Kidney (tissue), 14 donors: Measurements from ENCODE around the gene KCNH4. TPM values are rescaled to one million over a fixed set of nuclear protein-coding genes. Genes with fewer than 3 reads are reported as not detected.

Experiments used
- DNase-seq, 5 donors: peaks; one replicate each; pipeline ENCODE4 v3.0.0-alpha.2; 2013 to 2020
- FAIRE-seq: peaks from 2 replicates; lab custom pipeline; 2012; peaks lifted over from hg19 to GRCh38; lab: Jason Lieb, UNC
- H3K27ac ChIP-seq, 2 donors: one replicate each; pipeline ENCODE4 v1.7.0; 2013; ENCODE audit warnings: low read depth in 2 of 2, low read length in 2 of 2, inconsistent platforms in 1 of 2
- H3K27me3 ChIP-seq: one replicate; pipeline ENCODE4 v1.7.1; 2013; ENCODE audit warnings: low read length, inconsistent platforms; ENCODE audit not compliant: control insufficient read depth, insufficient read depth
- H3K36me3 ChIP-seq, 3 donors: one replicate each; pipeline versions ENCODE4 v1.7.0 to v1.7.1; 2013; ENCODE audit warnings: low read length in 3 of 3, control low read depth in 1 of 3, inconsistent platforms in 1 of 3; ENCODE audit not compliant: insufficient read depth in 3 of 3, control insufficient read depth in 2 of 3
- H3K4me1 ChIP-seq, 3 donors: one replicate each; pipeline versions ENCODE4 v1.7.0 to v1.7.1; 2013; ENCODE audit warnings: low read length in 3 of 3, inconsistent platforms in 1 of 3, low read depth in 1 of 3; ENCODE audit not compliant: control insufficient read depth in 2 of 3, insufficient read depth in 2 of 3
- H3K4me3 ChIP-seq, 3 donors: one replicate each; pipeline versions ENCODE4 v1.7.0 to v1.8.1; 2013; ENCODE audit warnings: low read length in 3 of 3, control low read depth in 1 of 3, inconsistent platforms in 1 of 3
- H3K9ac ChIP-seq, 3 donors: one replicate each; pipeline versions ENCODE4 v1.7.0 to v1.7.1; 2013; ENCODE audit warnings: low read length in 3 of 3, control low read depth in 1 of 3, inconsistent platforms in 1 of 3
- H3K9me3 ChIP-seq, 3 donors: one replicate each; pipeline versions ENCODE4 v1.7.0 to v1.7.1; 2013; ENCODE audit warnings: low read length in 3 of 3, control low read depth in 1 of 3, inconsistent platforms in 1 of 3; ENCODE audit not compliant: control insufficient read depth in 2 of 3, insufficient read depth in 1 of 3
- CTCF ChIP-seq: IDR thresholded peaks from 3 replicates; pipeline ENCODE4 v1.5.1; 2012; ENCODE audit warnings: mild to moderate bottlenecking, moderate library complexity, borderline replicate concordance; ENCODE audit not compliant: insufficient read depth; ENCODE audit errors: extremely low read depth
- intact Hi-C: fragments of 100-400 bp; cut with DNase I; formaldehyde crosslinking; loops from one replicate; pipeline ENCODE4 v1.11.1; 2022
- polyA plus RNA-seq: library from polyadenylated mRNA; stranded (reverse); fragments of 350-450 nt; fragmentation: Illumina TruSeq; extraction: RNeasy Lipid Tissue Mini Kit (QIAGEN cat#74804); gene quantifications from one replicate; pipeline ENCODE4 v1.2.3, GENCODE V29; 2014; ENCODE audit warnings: low read depth, low replicate concordance; ENCODE audit not compliant: insufficient read depth
- total RNA-seq: library from RNA; stranded (reverse); fragmentation: NEBNext Ultra II Directional; extraction: Animal tissue kit (Norgen Biotek cat#: 25700); gene quantifications from one replicate; pipeline ENCODE4 v1.2.1, GENCODE V29; 2021
- donor health status: control.
- donor health status: control.
- donor health status: control.
- donor health status: control.
- donor health status: control.
- donor health status: DM: yes; HTN: yes; CAD: no.
- donor health status: Normal renal cell carcinoma (clear cell type).

Gene KCNH4
- total and polyA plus RNA-seq, 2 donors from 2014 or later = 0.35 TPM; not detected in 1

DNA sequence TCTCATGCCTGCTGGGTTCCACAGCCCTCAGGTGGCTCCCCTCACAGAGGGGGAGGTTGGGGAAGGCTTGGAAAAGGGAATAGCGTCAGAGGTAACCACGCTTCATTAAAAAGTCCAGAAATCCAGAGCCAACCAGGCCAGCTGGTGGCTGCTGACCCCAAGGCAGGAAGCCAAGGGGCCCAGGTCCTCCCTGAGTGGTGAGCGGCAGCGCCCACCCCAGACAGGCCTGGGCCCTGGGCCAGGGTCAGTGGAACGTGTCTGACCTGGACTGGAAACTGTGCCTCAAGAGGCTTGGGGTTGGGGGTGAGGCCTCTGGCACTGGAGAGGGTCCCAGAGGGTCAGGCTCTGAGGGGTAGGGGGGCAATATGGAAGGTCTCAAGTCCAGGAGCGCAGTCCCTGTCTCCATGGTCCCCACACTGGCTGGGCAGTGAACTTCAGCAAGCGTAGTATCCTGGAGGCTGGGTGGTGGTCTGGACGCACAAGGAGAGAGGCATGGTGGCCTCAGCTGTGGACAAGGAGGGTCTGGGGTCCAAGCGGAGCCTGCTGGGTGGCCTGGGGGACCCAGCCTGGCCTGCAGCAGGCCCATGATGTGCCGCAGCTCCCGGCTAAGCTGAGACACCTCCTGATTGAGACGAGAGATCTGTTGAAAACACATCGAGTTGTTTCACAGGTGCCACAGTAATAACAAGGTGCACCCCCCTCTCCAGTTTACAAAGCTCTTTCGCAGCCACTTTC, 21.0 kb downstream of the KCNH4 start:
- H3K9me3 ChIP-seq = no peaks in the 10 kb centered on the region
- H3K4me1 ChIP-seq = peaks cover 0 to 4% (median 0%) of the 10 kb centered on the region in 3 donors
- FAIRE-seq (no peak), DNase-seq (no peak)
- intact Hi-C loops = no loop called here
- H3K27me3 ChIP-seq = no peaks in the 10 kb centered on the region
- TF ChIP-seq CTCF = no peak
- no peaks in the 10 kb centered on the region for H3K36me3 ChIP-seq
- no peak overlapping the region for H3K27ac ChIP-seq
- no peak overlapping the region for H3K9ac ChIP-seq
- no peak overlapping the region for H3K4me3 ChIP-seq

- no peak for TF ChIP-seq CTCF
- Histone ChIP-seq H3K27me3 (no peaks in the 10 kb centered on the region), H3K36me3 (no peaks in the 10 kb centered on the region), H3K9ac (peak overlapping the region in 1 of 3 donors; percentile 31), H3K4me1 (peaks cover 0 to 18% (median 9%) of the 10 kb centered on the region in 3 donors), H3K9me3 (no peaks in the 10 kb centered on the region), H3K4me3 (peak overlapping the region; percentile 53 to 61 (median 58)), H3K27ac (no peak overlapping the region)
- intact Hi-C loops = no loop called here
- peak in 1 of 5 donors; percentile 48 for DNase-seq
- no peak for FAIRE-seq
Measured at GRCh38 chr17:42155614-42156045, 25.3 kb downstream of the KCNH4 start.

GRCh38 chr17:42153919-42154742, 26.8 kb downstream of the KCNH4 start:
- peaks cover 0 to 18% (median 9%) of the 10 kb centered on the region in 3 donors for H3K4me1 ChIP-seq
- no peak for FAIRE-seq
- no peaks in the 10 kb centered on the region for H3K27me3 ChIP-seq
- TF ChIP-seq CTCF = no peak
- peak overlapping the region; percentile 73 to 76 for H3K27ac ChIP-seq
- H3K4me3 ChIP-seq = peak overlapping the region; percentile 93 to 97 (median 93)
- intact Hi-C loops = no loop called here
- peak in 1 of 5 donors; percentile 54 for DNase-seq
- peak overlapping the region; percentile 82 to 98 (median 98) for H3K9ac ChIP-seq
- no peaks in the 10 kb centered on the region for H3K9me3 ChIP-seq
- no peaks in the 10 kb centered on the region for H3K36me3 ChIP-seq
